Smooth muscle cell of the brain vasculature (primary cell): ENCODE measurements around the gene CRLF3.
"Not testable (repeated sequence)": the region's sequence is repeated elsewhere in the genome, so short reads cannot be mapped to it uniquely, and the experiment has no call there.

Experiments used
- DNase-seq: peaks from one replicate; pipeline ENCODE4 v3.0.0-alpha.2; 2012; ENCODE audit warnings: low read depth, low spot score

The CRLF3 gene

GRCh38 chr17:30814860-30815259 is 9.6 kb downstream of the CRLF3 start:
- DNase-seq: not testable (repeated sequence)

- not testable (repeated sequence) for DNase-seq
These were observed 10.3 kb downstream of the CRLF3 start for GRCh38 chr17:30814236-30814635.

GRCh38 chr17:30812218-30813177 is 12.0 kb downstream of the CRLF3 start:
- DNase-seq: no peak

- no peak for DNase-seq
These were observed 14.6 kb downstream of the CRLF3 start for GRCh38 chr17:30809867-30810266.

GRCh38 chr17:30808785-30809286 is 15.7 kb downstream of the CRLF3 start:
- DNase-seq: no peak

- DNase-seq: no peak
These were observed 16.6 kb downstream of the CRLF3 start for GRCh38 chr17:30807896-30808295.

GRCh38 chr17:30805944-30806456 is 18.5 kb downstream of the CRLF3 start:
- no peak for DNase-seq

GRCh38 chr17:30801671-30802070 is 22.8 kb downstream of the CRLF3 start:
- DNase-seq: no peak

GRCh38 chr17:30796016-30796415 is 28.5 kb downstream of the CRLF3 start:
- DNase-seq: no peak

GRCh38 chr17:30794372-30794771 is 30.1 kb downstream of the CRLF3 start:
- no peak for DNase-seq

GRCh38 chr17:30793282-30793977 is 31.1 kb downstream of the CRLF3 start:
- DNase-seq: no peak

GRCh38 chr17:30790279-30790678 is 34.2 kb downstream of the CRLF3 start:
- no peak for DNase-seq

- DNase-seq: no peak
These were observed 35.6 kb downstream of the CRLF3 start for GRCh38 chr17:30788918-30789317.

- no peak for DNase-seq
These were observed 42.3 kb downstream of the CRLF3 start for GRCh38 chr17:30782206-30782605.

GRCh38 chr17:30780343-30780742 is 44.1 kb downstream of the CRLF3 start:
- DNase-seq: no peak

GRCh38 chr17:30768771-30769170 is 55.7 kb downstream of the CRLF3 start:
- not testable (repeated sequence) for DNase-seq

GRCh38 chr17:30767641-30768404 is 56.7 kb downstream of the CRLF3 start:
- not testable (repeated sequence) for DNase-seq

- DNase-seq: no peak
These were observed 63.4 kb downstream of the CRLF3 start for GRCh38 chr17:30761060-30761459.

- DNase-seq: not testable (repeated sequence)
These were observed 71.2 kb downstream of the CRLF3 start for GRCh38 chr17:30753291-30753690.

- not testable (repeated sequence) for DNase-seq
These were observed 73.5 kb downstream of the CRLF3 start for GRCh38 chr17:30750982-30751381.

GRCh38 chr17:30747621-30748020 is 76.9 kb downstream of the CRLF3 start:
- DNase-seq: not testable (repeated sequence)
